Panc1 (cell line): Measurements from ENCODE around the gene RSPRY1. TPM values are rescaled to one million over a fixed set of nuclear protein-coding genes. Genes with fewer than 3 reads are reported as not detected.

Experiments
- ATAC-seq: fragments of 200-7000 bp; cut with Tn5 transposase; 2 replicates; pipeline ENCODE4 v1.9.1; 2020; ENCODE audit warnings: mild to moderate bottlenecking, moderate library complexity
- BruUV-seq: library from RNA; stranded (reverse); fragments of 400-500 nt; replicated peaks from 2 replicates; lab custom pipeline; 2021; lab: Mats Ljungman, UMichigan
- CTCF ChIA-PET: fragments of 300-600 bp; sonication (Branson Sonifier 250); formaldehyde crosslinking; loops from one replicate; lab custom pipeline; 2022; ENCODE audit warnings: antibody characterized with exemption; lab: Charles Lee
- POLR2A ChIA-PET: fragments of 300-600 bp; sonication (Branson Sonifier 250); formaldehyde crosslinking; loops from one replicate; lab custom pipeline; 2022; ENCODE audit warnings: antibody characterized with exemption; lab: Charles Lee
- DNase-seq: peaks from one replicate; pipeline ENCODE4 v3.0.0-alpha.2; 2010; ENCODE audit warnings: low read depth, low spot score
- H3K27ac ChIP-seq: 2 replicates; pipeline ENCODE4 v1.5.1; 2011; ENCODE audit warnings: mild to moderate bottlenecking, low read length, inconsistent platforms
- H3K27me3 ChIP-seq: fragments of 200-500 bp; sonication (Bioruptor generic); 2 replicates; pipeline ENCODE4 v1.6.0; 2014; ENCODE audit warnings: low read length, inconsistent platforms; ENCODE audit not compliant: control insufficient read depth, insufficient read depth
- H3K36me3 ChIP-seq: fragments of 200-500 bp; sonication (Bioruptor generic); 2 replicates; pipeline ENCODE4 v1.5.1; 2014; ENCODE audit warnings: inconsistent platforms, mild to moderate bottlenecking, low read length, moderate library complexity; ENCODE audit not compliant: control insufficient read depth, insufficient read depth
- H3K4me1 ChIP-seq: 2 replicates; pipeline ENCODE4 v1.5.1; 2011; ENCODE audit warnings: inconsistent platforms, mild to moderate bottlenecking, low read length, moderate library complexity; ENCODE audit not compliant: control insufficient read depth, insufficient read depth
- H3K4me3 ChIP-seq, 2 experiments: 2 replicates each; pipeline ENCODE4 v1.5.1; 2011 to 2012; ENCODE audit warnings: low read depth in 2 of 2, low read length in 2 of 2, mild to moderate bottlenecking in 2 of 2, inconsistent platforms in 1 of 2, moderate library complexity in 1 of 2
- H3K9me3 ChIP-seq: fragments of 200-500 bp; sonication (Bioruptor generic); 2 replicates; pipeline ENCODE4 v1.5.1; 2014; ENCODE audit warnings: low read depth, mild to moderate bottlenecking, inconsistent platforms, low read length, moderate library complexity; ENCODE audit not compliant: control insufficient read depth, insufficient read depth
- CTCF ChIP-seq: fragments of 450-650 bp; IDR thresholded peaks from 2 replicates; pipeline ENCODE4 v1.5.1; 2017; ENCODE audit warnings: mild to moderate bottlenecking
- POLR2AphosphoS5 ChIP-seq: IDR thresholded peaks from 2 replicates; pipeline ENCODE4 v1.6.1; 2012; ENCODE audit warnings: mild to moderate bottlenecking, low read depth, low read length, moderate library complexity
- SIN3A ChIP-seq: IDR thresholded peaks from 2 replicates; pipeline ENCODE4 v1.6.1; 2012; ENCODE audit warnings: low read depth, mild to moderate bottlenecking, low read length, moderate library complexity, borderline replicate concordance; ENCODE audit not compliant: insufficient read depth
- TCF7L2 ChIP-seq: IDR thresholded peaks from 2 replicates; pipeline ENCODE4 v1.6.1; 2011; ENCODE audit warnings: mild to moderate bottlenecking, low read depth, low read length, inconsistent platforms
- in situ Hi-C: cut with HindIII; loops from 2 replicates; pipeline ENCODE4 v1.10.0; 2016; ENCODE audit warnings: low sequenced_read_pairs, low pct_unique_long_range_greater_than_20kb
- intact Hi-C: fragments of 100-400 bp; cut with micrococcal nuclease; formaldehyde crosslinking; loops from one replicate; pipeline ENCODE4 v1.10.0; 2022; ENCODE audit not compliant: unreplicated experiment
- total RNA-seq: library from RNA; stranded (reverse); gene quantifications from one replicate; pipeline ENCODE4 v1.2.1, GENCODE V29; 2021; ENCODE audit not compliant: unreplicated experiment
- TF ChIP-seq, protein P1 (sequence below), 2 experiments: IDR thresholded peaks; 2 replicates each; pipeline ENCODE4 v1.6.1; 2011 to 2012; ENCODE audit warnings: low read depth in 2 of 2, control low read depth in 1 of 2, low read length in 1 of 2, mild to moderate bottlenecking in 1 of 2, moderate library complexity in 1 of 2; ENCODE audit not compliant: insufficient read depth in 1 of 2

RSPRY1 gene
- total RNA-seq, 1 experiment from 2014 or later = 29.4 TPM

- Histone ChIP-seq H3K27me3 (no peaks in the 10 kb centered on the region), H3K4me3 (no peak overlapping the region), H3K36me3 (no peaks in the 10 kb centered on the region), H3K27ac (no peak overlapping the region), H3K4me1 (no peaks in the 10 kb centered on the region), H3K9me3 (no peaks in the 10 kb centered on the region)
- ChIA-PET CTCF (no interaction called here), POLR2A (interaction anchor here (1.1 kb wide), 1 partner anchor 8 kb away, joined by 3 read pairs; no protein-coding TSS in a partner anchor)
- ATAC-seq = no peak
- BruUV-seq = no TSS peak
- no peak for DNase-seq
- in situ Hi-C loops = no loop called here
- TF ChIP-seq, protein P1, sequence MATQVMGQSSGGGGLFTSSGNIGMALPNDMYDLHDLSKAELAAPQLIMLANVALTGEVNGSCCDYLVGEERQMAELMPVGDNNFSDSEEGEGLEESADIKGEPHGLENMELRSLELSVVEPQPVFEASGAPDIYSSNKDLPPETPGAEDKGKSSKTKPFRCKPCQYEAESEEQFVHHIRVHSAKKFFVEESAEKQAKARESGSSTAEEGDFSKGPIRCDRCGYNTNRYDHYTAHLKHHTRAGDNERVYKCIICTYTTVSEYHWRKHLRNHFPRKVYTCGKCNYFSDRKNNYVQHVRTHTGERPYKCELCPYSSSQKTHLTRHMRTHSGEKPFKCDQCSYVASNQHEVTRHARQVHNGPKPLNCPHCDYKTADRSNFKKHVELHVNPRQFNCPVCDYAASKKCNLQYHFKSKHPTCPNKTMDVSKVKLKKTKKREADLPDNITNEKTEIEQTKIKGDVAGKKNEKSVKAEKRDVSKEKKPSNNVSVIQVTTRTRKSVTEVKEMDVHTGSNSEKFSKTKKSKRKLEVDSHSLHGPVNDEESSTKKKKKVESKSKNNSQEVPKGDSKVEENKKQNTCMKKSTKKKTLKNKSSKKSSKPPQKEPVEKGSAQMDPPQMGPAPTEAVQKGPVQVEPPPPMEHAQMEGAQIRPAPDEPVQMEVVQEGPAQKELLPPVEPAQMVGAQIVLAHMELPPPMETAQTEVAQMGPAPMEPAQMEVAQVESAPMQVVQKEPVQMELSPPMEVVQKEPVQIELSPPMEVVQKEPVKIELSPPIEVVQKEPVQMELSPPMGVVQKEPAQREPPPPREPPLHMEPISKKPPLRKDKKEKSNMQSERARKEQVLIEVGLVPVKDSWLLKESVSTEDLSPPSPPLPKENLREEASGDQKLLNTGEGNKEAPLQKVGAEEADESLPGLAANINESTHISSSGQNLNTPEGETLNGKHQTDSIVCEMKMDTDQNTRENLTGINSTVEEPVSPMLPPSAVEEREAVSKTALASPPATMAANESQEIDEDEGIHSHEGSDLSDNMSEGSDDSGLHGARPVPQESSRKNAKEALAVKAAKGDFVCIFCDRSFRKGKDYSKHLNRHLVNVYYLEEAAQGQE (IDR thresholded peaks at IDR 0.05; ENCODE audit: insufficient read depth in 1 of 2, low read depth in 2 of 2, low read length in 1 of 2) = no peak
- TF ChIP-seq POLR2AphosphoS5 = no peak
- no peak for TF ChIP-seq SIN3A
- TF ChIP-seq CTCF = no peak
- no peak for TF ChIP-seq TCF7L2
- intact Hi-C loops = loop anchor here (10.0 kb wide), 1 partner anchor 59 kb away; no protein-coding TSS in a partner anchor
Measured at GRCh38 chr16:57143149-57143921, 42.8 kb upstream of the RSPRY1 start.

GRCh38 chr16:57144027-57144426 is 42.1 kb upstream of the RSPRY1 start:
- Histone ChIP-seq H3K27me3 (no peaks in the 10 kb centered on the region), H3K9me3 (no peaks in the 10 kb centered on the region), H3K36me3 (no peaks in the 10 kb centered on the region), H3K4me1 (no peaks in the 10 kb centered on the region), H3K4me3 (no peak overlapping the region), H3K27ac (no peak overlapping the region)
- intact Hi-C loops (loop anchor here (10.0 kb wide), 1 partner anchor 59 kb away; no protein-coding TSS in a partner anchor), in situ Hi-C loops (no loop called here)
- no peak for TF ChIP-seq CTCF
- TF ChIP-seq SIN3A = no peak
- TF ChIP-seq TCF7L2 = no peak
- TF ChIP-seq, protein P1 (IDR thresholded peaks at IDR 0.05; ENCODE audit: insufficient read depth in 1 of 2, low read depth in 2 of 2, low read length in 1 of 2) = no peak
- TF ChIP-seq POLR2AphosphoS5 = no peak
- POLR2A ChIA-PET = no interaction called here
- CTCF ChIA-PET = no interaction called here
- BruUV-seq = no TSS peak
- no peak for ATAC-seq
- DNase-seq = no peak
